GM19452 (cell line): ENCODE data around the gene NUDT3.
"Not testable (repeated sequence)": the region's sequence is repeated elsewhere in the genome, so short reads cannot be mapped to it uniquely, and the experiment has no call there.

Source experiments
- ATAC-seq: cut with Tn5 transposase; IDR thresholded peaks from one replicate; pipeline ENCODE4 v1.9.1; 2021; ENCODE audit not compliant: unreplicated experiment

The NUDT3 gene

DNA sequence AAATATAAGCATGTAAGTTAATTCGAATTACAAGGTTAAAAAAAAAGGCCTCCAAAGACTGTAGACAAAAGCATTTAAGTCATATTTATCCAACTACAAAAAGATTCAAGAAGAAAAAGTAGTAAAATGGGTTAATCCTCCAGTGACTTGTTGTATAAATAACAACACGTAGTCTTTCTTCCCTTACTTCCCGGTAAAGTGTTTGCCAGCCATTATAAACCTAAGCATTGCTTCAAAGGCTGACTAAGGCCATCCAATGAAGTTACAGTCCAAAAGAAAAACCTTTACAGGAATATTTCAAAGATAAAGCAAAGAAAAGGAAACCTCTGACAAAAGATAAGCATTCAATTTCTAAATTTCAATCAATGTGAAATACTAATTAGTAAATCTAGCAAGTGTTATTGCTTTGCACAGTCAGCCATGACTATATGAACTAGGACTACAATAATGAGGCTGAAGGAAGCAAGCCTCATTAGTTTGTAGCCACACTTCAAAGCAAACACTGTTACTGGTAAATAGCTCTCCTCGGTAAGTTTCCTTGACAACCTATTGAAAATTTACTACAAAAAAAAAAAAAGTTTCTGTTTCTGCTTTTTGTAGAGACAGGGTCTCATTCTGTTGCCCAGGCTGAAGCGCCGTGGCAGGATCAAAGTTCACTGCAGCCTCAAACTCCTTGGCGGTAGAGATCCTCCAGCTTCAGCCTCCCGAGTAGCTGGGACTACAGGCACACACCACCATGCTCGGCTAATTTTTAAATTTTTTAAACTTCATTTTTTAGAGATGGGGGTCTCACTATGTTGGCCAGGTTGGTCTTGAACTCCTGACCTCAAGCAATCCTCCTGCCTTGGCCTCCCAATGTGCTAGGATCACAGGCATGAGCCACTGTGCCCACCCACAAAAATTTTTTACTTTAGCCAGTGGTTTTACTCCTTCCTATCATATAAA is 46.0 kb downstream of the NUDT3 start:
- no peak for ATAC-seq

- no peak for ATAC-seq
These were observed 48.7 kb downstream of the NUDT3 start for GRCh38 chr6:34343806-34344205.

DNA sequence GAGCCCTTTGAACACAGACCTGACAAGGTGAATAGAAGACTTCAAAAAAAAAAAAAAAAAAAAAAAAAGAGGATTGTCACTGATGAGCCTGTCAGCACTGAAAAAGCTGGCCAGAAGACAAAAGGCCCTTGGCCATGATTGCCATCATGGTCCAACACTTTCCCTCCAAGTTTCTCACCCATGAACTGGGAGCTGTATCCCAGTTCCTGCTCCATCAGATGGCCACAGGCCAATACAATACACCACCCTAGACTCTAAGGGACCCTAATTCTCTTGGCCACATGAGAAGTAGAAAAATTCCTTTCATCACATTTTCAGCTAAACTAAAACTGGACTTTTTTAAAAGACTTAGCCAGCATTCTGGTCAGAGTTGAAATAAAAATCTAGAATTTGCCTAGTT is 50.2 kb downstream of the NUDT3 start:
- no peak for ATAC-seq

DNA sequence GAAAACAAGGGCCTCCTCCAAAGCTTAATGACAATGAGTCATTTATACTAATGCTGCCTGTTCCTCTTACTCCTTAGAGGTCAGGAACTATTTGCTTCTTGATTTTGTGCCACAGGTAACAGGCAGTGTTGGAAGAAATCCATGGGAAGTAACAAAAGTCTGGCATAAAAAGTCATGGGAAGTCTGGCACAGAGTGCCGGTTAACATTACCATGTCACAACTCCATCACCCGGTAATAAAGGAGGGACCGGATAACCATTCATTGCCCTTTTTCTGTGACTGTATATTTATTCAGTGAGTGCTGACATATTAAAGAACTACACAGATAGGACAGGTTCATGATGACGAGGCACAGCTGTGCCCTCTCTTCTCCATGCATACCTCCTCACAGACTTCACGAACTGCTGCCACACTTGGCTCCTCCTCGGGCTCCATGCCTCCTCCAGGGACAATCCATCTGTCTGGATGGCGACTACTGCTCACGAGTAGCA is 50.9 kb downstream of the NUDT3 start:
- no peak for ATAC-seq

DNA sequence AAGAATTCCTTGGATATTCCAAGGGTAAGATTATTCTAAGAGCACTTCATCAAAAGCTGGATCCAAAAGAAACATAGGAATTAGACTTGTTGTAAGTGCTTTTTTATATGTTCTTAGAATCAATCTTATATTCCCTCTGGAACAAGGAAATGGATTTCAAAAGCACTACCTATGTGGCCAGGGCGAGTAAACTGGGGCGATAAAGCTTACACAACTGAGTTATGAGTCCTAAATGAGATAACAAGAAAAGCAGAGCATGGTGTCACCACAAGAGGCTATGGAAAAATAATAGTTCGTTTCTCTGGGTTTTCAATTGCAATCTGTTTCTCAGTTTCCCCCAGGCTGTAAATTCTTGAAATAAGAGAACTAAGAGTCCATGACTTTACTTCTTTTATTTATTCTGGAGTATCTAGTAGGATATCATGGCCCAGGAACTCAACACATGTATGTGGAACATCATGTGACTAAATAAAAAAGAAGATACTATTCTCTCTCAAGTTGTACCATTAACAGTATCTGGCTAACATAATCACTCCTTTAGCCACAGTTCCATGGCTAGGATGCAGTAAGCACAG is 51.5 kb downstream of the NUDT3 start:
- no peak for ATAC-seq

DNA sequence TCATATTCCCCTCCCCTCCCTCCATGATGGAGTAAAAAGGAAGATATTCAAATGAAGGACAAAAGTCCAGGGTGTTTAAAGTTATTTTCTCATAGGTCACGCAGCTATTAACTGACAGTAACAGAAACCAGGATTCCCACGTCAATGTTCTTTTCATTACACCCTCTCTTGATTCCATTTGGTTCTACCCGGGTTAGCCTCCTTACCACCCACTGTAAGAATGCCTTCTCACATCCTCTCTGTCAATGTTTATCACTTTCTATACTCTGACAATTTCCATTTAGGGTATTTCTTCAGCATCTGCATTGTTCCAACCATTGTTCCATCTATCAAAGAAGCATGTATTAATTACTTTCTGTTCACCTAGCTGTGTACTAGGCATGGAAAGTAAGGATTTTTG is 52.1 kb downstream of the NUDT3 start:
- ATAC-seq, result no peak

DNA sequence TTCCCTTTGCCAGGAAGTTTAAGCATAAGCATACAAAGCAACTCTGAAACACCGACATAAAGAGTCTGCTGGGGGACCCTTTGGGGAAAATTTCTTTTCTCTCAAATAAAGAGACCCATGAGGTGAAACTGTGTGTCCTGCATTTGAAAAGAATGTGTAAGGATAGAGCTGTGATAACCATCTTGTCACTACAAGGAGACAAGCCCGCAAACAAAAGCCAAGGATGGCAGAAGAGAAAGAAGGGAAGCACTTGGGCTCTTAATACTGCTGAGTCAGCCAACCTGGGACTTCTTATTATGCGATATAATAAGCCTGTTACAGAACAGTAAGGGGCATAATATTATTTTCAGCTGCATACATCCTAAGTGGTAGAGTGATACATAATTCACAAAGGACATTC is 52.5 kb downstream of the NUDT3 start:
- no peak for ATAC-seq

DNA sequence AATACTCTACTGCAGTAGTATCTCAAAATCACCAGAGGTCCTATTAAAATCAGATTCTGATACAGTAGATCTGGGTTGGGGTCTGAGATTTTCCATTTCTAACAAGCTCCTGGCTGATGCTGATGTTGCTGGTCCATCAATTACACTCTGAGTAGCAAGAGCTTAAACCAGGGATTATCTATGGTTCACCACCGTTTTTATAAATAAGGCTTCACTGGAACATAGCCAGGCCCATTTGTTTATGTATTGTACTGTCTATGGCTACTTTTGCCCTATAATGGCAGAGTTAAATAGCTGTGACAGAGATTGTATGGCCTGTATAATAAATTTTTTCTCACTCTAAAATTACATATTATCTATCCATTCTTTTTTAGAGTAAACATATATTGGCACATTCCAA is 53.0 kb downstream of the NUDT3 start:
- ATAC-seq, result no peak

DNA sequence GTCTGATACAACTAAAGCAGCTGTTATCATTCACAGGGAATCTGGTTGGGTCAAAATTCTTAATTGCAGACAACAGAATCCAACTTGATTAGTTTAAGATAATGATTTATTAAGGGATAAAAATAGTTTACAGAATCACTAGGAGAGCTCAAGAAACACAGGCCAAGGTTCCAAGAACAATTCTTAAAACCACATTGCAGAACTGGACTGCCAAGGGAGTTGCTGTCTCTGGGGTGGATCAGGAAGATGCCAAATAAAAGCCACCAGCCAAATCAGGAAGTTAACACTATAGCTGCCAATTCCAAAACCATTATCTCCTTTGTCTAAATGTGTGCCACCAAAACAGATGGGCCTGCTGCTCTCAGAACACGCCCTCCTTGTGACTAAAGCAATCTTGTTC is 53.7 kb downstream of the NUDT3 start:
- ATAC-seq, result no peak

GRCh38 chr6:34338377-34338776 is 54.1 kb downstream of the NUDT3 start:
- ATAC-seq, result no peak

GRCh38 chr6:34334796-34335416 is 57.6 kb downstream of the NUDT3 start:
- ATAC-seq, result no peak

- ATAC-seq, result no peak
These were observed 58.6 kb downstream of the NUDT3 start for GRCh38 chr6:34333858-34334257.

- no peak for ATAC-seq
These were observed 59.9 kb downstream of the NUDT3 start for GRCh38 chr6:34332251-34333198.

DNA sequence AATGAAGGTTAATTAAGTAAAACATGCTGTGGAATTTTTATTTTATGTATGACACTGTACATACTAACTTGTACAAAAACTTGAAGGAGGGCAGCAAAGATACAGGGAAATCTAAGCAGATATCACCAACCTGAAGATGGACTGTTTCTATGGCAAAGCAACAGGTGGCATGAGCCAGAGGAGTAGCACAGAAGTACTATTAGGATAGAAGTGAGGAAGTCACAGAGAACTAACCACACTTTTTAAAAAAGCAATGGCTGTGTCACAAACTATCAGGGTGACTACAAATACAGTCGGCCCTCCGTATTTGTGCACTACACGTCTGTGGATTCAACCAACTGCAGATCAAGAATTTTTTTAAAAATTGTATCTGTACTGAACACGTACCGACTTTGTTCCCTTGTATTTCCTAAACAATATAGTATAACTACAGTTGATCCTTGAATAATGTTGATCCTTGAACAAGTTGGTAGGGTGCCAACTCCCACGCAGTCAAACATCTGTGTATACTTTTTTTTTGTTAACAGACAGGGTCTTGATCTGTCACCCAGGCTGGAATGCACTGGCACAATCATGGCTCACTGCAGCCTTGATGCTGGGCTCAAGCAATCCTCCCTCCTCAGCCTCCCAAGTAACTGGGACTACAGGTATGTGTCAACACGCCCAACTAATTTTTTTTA is 61.0 kb downstream of the NUDT3 start:
- ATAC-seq, result no peak

DNA sequence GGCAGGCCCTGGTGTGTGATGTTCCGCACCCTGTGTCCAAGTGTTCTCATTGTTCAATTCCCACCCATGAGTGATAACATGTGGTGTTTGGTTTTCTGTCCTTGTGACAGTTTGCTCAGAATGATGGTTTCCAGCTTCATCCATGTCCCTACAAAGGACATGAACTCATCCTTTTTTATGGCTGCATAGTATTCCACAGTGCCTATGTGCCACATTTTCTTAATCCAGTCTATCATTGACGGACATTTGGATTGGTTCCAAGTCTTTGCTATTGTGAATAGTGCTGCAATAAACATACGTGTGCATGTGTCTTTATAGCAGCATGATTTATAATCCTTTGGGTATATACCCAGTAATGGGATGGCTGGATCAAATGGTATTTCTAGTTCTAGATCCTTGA is 62.7 kb downstream of the NUDT3 start:
- not testable (repeated sequence) for ATAC-seq

GRCh38 chr6:34328969-34329368 is 63.5 kb downstream of the NUDT3 start:
- no peak for ATAC-seq

DNA sequence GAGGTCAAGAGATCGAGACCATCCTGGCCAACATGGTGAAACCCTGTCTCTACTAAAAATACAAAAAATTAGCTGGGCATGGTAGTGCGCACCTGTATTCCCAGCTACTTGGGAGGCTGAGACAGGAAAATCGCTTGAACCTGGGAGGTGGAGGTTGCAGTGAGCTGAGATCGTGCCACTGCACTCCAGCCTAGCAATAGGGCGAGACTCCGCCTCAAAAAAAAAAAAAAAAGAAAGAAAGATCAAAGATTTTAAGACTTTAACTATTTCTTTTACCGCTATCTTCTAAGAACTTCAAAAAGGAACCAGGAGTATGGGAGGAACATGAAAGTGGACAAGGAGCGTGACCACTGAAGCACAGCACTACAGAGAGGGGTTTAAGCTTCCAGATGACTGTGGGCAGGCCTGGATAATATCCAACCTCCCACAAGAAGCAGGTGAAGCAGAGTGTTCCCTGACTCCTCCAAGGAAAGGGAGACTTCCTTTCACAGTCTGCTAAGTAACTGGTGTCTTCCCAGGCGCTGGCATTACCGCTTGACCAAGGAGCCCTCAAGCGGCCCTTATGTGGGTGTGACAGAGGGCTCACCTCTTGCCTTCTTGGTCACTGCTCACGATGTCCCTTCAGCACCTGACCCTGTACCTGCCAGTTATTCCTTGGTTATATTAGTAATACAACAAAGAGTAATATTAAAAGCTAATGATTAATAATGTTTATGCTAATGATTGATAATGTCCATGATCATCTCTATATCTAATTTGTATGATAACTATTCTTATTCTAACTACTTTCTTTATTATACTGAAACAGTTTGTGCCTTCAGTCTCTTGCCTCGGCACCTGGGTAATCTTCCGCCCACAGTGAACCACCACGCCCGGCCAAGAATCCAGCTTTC is 64.9 kb downstream of the NUDT3 start:
- ATAC-seq, result not testable (repeated sequence)

GRCh38 chr6:34325633-34326032 is 66.8 kb downstream of the NUDT3 start:
- no peak for ATAC-seq

- ATAC-seq, result no peak
These were observed 67.6 kb downstream of the NUDT3 start for GRCh38 chr6:34324738-34325444.
